ENCODE results near the gene ADAMTS20. TPM values are rescaled to one million over a fixed set of nuclear protein-coding genes. Genes with fewer than 3 reads are reported as not detected.
"Not testable (repeated sequence)": the region's sequence is repeated elsewhere in the genome, so short reads cannot be mapped to it uniquely, and the experiment has no call there.

ADAMTS20 gene
- total RNA-seq, 5 donors from 2014 or later (not counting 1 experiment from before 2014, with no cell fraction given): not detected

DNA sequence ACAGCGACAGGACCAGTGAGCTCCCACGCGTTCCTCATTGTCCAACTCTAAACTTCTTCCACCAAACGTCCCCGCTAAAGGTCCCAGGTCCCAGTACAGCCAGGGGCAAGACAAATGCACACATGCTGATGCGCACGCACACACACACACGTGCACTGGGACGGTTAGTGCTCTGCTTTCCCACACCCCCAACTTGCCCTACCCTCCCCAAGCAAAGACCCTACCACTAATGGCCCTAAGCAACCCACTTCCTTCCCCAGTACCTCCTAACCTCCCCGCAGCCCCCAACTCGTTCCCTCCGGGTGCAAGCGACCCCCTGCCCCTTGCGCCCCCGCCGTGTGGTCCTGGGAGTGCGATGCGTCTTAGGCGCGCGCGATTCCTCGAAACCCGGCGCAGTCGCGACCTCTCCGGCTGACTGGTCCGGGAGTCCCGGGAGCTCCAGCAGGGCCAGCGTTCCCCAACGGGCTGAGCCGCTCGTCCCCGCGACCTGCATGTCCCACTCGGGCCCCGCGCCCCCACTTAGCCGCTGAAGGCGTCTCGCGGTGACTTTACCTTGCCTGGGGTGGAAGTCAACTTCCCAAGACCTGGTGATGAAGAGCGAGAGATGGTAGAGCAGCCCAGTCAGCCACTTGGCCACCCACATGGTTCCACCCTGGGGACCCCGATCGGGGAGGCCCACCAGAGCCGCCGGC lies 578 bp downstream of the ADAMTS20 start:
- no peak overlapping the region for H3K4me3 ChIP-seq (ENCODE audit: control insufficient read depth in 1 of 2, extremely low read depth in 1 of 2, low read length in 1 of 2)
- H3K4me1 ChIP-seq (ENCODE audit: control insufficient read depth in 1 of 2, extremely low read depth in 1 of 2, insufficient read depth in 2 of 2, low read length in 2 of 2): no peaks in the 10 kb centered on the region
- Mint-ChIP-seq H3K4me3 (no peak overlapping the region), H3K4me1 (peaks cover 0 to 3% (median 0%) of the 10 kb centered on the region in 3 donors), H3K36me3 (no peaks in the 10 kb centered on the region), H3K27ac (no peak overlapping the region), H3K9me3 (peaks cover 7 to 16% (median 13%) of the 10 kb centered on the region in 3 donors), H3K27me3 (peaks cover 34 to 36% of the 10 kb centered on the region in 2 donors)
- H3K27me3 ChIP-seq (replicated peaks in 1 of 2; ENCODE audit: control insufficient read depth in 2 of 2, extremely low read depth in 1 of 2, insufficient read depth in 2 of 2, low read length in 1 of 2): peaks cover 0 to 26% of the 10 kb centered on the region in 2 experiments
- H3K9me3 ChIP-seq: no peaks in the 10 kb centered on the region
- ChIA-PET CTCF (interaction anchor here in 1 of 2 donors (0.7 kb wide), 1 partner anchor 340 kb away, joined by 3 read pairs; no protein-coding TSS in a partner anchor), POLR2A (no interaction called here)
- no peaks in the 10 kb centered on the region for H3K36me3 ChIP-seq (ENCODE audit: control insufficient read depth in 2 of 2, extremely low read depth in 1 of 2, insufficient read depth in 1 of 2, low read length in 1 of 2)
- 22% methylated on average over 45 of the region's 48 CpGs for WGBS (ENCODE audit: insufficient coverage)
- DNase-seq (no peak), ATAC-seq (replicated peaks in 1 of 4) (no peak)
- H3K27ac ChIP-seq (ENCODE audit: low read length): no peak overlapping the region

DNA sequence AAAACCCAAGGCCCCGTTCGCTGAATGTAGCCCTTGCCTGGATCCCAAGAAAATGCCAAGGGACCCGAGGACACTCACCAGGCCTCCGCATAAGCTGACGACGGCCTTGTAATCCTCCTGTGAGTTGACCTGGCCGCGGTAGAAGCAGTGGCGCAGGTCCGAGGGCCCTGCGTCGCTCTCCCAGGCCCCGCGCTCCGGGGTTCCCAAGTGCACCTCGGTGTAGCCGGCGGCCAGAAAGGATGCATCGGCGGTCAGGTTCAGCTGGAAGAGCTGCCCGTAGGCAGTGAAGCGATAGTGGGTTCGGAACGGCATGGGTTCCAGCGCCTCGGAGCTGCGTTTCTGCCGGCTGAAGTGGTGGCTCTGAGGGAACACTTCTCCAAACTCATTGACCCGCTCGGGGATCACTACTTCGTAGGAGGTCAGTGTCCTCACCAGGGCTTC lies 1.2 kb downstream of the ADAMTS20 start:
- POLR2A ChIA-PET: no interaction called here
- peaks cover 0 to 3% (median 0%) of the 10 kb centered on the region in 3 donors for H3K4me1 Mint-ChIP-seq
- no peak overlapping the region for H3K27ac ChIP-seq (ENCODE audit: low read length)

DNA sequence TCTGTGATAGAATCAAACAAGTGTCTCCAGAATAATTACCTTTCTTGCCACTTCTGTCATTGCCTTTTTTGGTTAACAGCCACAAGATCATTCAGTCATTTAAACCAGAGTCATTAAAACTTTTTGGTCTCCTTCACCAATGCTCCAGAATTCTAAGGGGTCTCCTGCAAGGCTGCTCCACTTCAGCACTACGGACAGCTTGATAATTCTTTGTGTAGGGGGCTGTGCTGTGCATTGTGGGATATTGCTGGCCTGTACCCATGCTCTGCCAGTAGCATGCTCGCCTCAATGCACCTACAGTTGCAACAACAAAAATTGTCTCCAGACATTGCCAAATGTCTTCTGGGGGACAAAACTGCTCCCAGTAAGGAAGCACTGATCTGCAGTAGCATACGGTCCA lies 7.3 kb downstream of the ADAMTS20 start:
- WGBS (ENCODE audit: insufficient coverage): 58% methylated on average over 3 of the region's 3 CpGs
- Mint-ChIP-seq H3K4me3 (no peak overlapping the region), H3K4me1 (no peaks in the 10 kb centered on the region), H3K27ac (no peak overlapping the region), H3K36me3 (no peaks in the 10 kb centered on the region), H3K9me3 (peaks cover 0 to 10% (median 0%) of the 10 kb centered on the region in 3 donors), H3K27me3 (peaks cover 7% of the 10 kb centered on the region in 2 donors)
- no peak overlapping the region for H3K27ac ChIP-seq (ENCODE audit: low read length)
- DNase-seq: no peak
- ChIA-PET POLR2A (no interaction called here), CTCF (no interaction called here)
- ATAC-seq (replicated peaks in 1 of 4): no peak
- no peak overlapping the region for H3K4me3 ChIP-seq (ENCODE audit: control insufficient read depth in 1 of 2, extremely low read depth in 1 of 2, low read length in 1 of 2)
- no peaks in the 10 kb centered on the region for H3K36me3 ChIP-seq (ENCODE audit: control insufficient read depth in 2 of 2, extremely low read depth in 1 of 2, insufficient read depth in 1 of 2, low read length in 1 of 2)
- H3K4me1 ChIP-seq (ENCODE audit: control insufficient read depth in 1 of 2, extremely low read depth in 1 of 2, insufficient read depth in 2 of 2, low read length in 2 of 2): no peaks in the 10 kb centered on the region
- no peaks in the 10 kb centered on the region for H3K9me3 ChIP-seq
- H3K27me3 ChIP-seq (replicated peaks in 1 of 2; ENCODE audit: control insufficient read depth in 2 of 2, extremely low read depth in 1 of 2, insufficient read depth in 2 of 2, low read length in 1 of 2): no peaks in the 10 kb centered on the region

More for the DNA sequence above, 1.2 kb downstream of the ADAMTS20 start:
- no peak overlapping the region for H3K4me3 Mint-ChIP-seq
- H3K36me3 Mint-ChIP-seq: no peaks in the 10 kb centered on the region
- no peaks in the 10 kb centered on the region for H3K36me3 ChIP-seq (ENCODE audit: control insufficient read depth in 2 of 2, extremely low read depth in 1 of 2, insufficient read depth in 1 of 2, low read length in 1 of 2)
- H3K27me3 ChIP-seq (replicated peaks in 1 of 2; ENCODE audit: control insufficient read depth in 2 of 2, extremely low read depth in 1 of 2, insufficient read depth in 2 of 2, low read length in 1 of 2): peaks cover 0 to 26% of the 10 kb centered on the region in 2 experiments
- WGBS (ENCODE audit: insufficient coverage): 20% methylated on average over 31 of the region's 31 CpGs
- peaks cover 34 to 36% of the 10 kb centered on the region in 2 donors for H3K27me3 Mint-ChIP-seq
- CTCF ChIA-PET: interaction anchor here in 1 of 2 donors (0.7 kb wide), 1 partner anchor 340 kb away, joined by 3 read pairs; no protein-coding TSS in a partner anchor
- H3K4me1 ChIP-seq (ENCODE audit: control insufficient read depth in 1 of 2, extremely low read depth in 1 of 2, insufficient read depth in 2 of 2, low read length in 2 of 2): no peaks in the 10 kb centered on the region
- no peak overlapping the region for H3K4me3 ChIP-seq (ENCODE audit: control insufficient read depth in 1 of 2, extremely low read depth in 1 of 2, low read length in 1 of 2)
- H3K27ac Mint-ChIP-seq: no peak overlapping the region
- no peak for ATAC-seq (replicated peaks in 1 of 4)
- DNase-seq: no peak
- peaks cover 7 to 14% (median 13%) of the 10 kb centered on the region in 3 donors for H3K9me3 Mint-ChIP-seq
- no peaks in the 10 kb centered on the region for H3K9me3 ChIP-seq

DNA sequence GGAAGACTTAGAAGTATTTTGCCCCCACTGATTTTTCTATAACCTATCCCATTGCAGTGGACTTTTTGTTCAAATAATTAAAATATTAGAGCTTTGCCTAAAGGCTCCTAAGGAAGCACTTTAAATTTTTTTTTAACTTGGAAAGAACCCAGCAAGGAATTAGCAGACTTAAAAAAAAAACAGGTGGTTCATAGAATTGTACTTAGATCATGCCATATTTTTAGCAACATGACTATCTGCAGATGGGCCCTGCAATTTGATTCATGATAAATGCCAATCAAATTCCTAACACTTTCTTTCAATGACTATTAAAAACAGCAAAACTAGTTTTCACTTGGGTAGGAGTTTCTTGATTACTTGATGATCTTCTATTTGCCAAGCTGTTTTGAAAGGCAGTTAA lies 11.5 kb downstream of the ADAMTS20 start:
- Histone ChIP-seq H3K36me3 (ENCODE audit: control insufficient read depth in 2 of 2, extremely low read depth in 1 of 2, insufficient read depth in 1 of 2, low read length in 1 of 2) (no peaks in the 10 kb centered on the region), H3K27me3 (replicated peaks in 1 of 2; ENCODE audit: control insufficient read depth in 2 of 2, extremely low read depth in 1 of 2, insufficient read depth in 2 of 2, low read length in 1 of 2) (no peaks in the 10 kb centered on the region), H3K27ac (ENCODE audit: low read length) (no peak overlapping the region), H3K4me1 (ENCODE audit: control insufficient read depth in 1 of 2, extremely low read depth in 1 of 2, insufficient read depth in 2 of 2, low read length in 2 of 2) (no peaks in the 10 kb centered on the region), H3K9me3 (no peaks in the 10 kb centered on the region), H3K4me3 (ENCODE audit: control insufficient read depth in 1 of 2, extremely low read depth in 1 of 2, low read length in 1 of 2) (no peak overlapping the region)
- ATAC-seq (replicated peaks in 1 of 4) (no peak), DNase-seq (no peak)
- H3K36me3 Mint-ChIP-seq: no peaks in the 10 kb centered on the region
- H3K4me3 Mint-ChIP-seq: no peak overlapping the region
- CTCF ChIA-PET: interaction anchor here in 1 of 2 donors (1.6 kb wide), 1 partner anchor 11 kb away, joined by 3 read pairs; no protein-coding TSS in a partner anchor
- no peak overlapping the region for H3K27ac Mint-ChIP-seq
- peaks cover 0 to 4% of the 10 kb centered on the region in 2 donors for H3K27me3 Mint-ChIP-seq
- H3K9me3 Mint-ChIP-seq: peaks cover 0 to 12% (median 10%) of the 10 kb centered on the region in 3 donors
- no peaks in the 10 kb centered on the region for H3K4me1 Mint-ChIP-seq
- POLR2A ChIA-PET: no interaction called here

DNA sequence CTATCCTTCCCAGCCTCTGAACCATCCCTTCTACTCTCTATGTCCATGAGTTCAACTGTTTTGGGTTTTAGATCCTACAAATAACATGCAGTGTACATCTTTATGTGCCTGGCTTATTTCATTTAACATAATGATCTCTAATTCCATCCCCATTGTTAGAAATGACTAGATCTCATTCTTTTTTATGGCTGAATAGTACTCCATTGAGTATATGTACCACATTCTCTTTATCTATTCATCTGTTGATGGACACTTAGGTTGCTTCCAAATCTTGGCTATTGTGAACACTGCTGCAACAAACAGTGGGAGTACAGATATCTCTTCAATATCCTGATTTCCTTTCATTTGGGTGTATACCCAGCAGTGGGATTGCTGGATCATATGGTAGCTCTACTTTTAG lies 14.3 kb downstream of the ADAMTS20 start:
- H3K27me3 Mint-ChIP-seq; H3K9me3 ChIP-seq; H3K4me1 Mint-ChIP-seq; ATAC-seq (replicated peaks in 1 of 4); H3K36me3 ChIP-seq (ENCODE audit: control insufficient read depth in 2 of 2, extremely low read depth in 1 of 2, insufficient read depth in 1 of 2, low read length in 1 of 2); H3K36me3 Mint-ChIP-seq; DNase-seq; H3K27me3 ChIP-seq (replicated peaks in 1 of 2; ENCODE audit: control insufficient read depth in 2 of 2, extremely low read depth in 1 of 2, insufficient read depth in 2 of 2, low read length in 1 of 2); CTCF ChIA-PET; H3K4me1 ChIP-seq (ENCODE audit: control insufficient read depth in 1 of 2, extremely low read depth in 1 of 2, insufficient read depth in 2 of 2, low read length in 2 of 2); POLR2A ChIA-PET; H3K4me3 ChIP-seq (ENCODE audit: control insufficient read depth in 1 of 2, extremely low read depth in 1 of 2, low read length in 1 of 2); H3K27ac ChIP-seq (ENCODE audit: low read length); H3K4me3 Mint-ChIP-seq; H3K27ac Mint-ChIP-seq: not testable (repeated sequence)
- peaks cover 0 to 10% (median 7%) of the 10 kb centered on the region in 3 donors for H3K9me3 Mint-ChIP-seq

DNA sequence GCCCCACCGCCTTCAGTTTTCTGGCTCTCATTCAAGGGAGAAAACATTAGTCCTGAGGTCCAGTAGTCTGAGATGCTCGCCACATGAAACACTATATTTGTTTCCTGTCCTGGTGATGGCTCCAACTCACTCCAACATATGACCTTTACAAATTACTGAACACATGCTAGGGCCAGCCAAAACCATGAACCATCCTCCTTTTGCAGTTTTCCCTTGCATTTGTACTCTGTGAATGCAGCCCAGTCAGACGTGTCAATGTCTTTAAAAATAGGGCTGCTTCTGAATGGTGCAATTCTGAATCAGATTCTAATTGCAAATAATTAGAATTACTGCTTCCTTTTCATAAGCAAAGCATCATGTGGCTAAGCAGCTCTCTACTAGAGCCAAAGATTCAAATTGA lies 36.0 kb downstream of the ADAMTS20 start:
- H3K36me3 ChIP-seq (ENCODE audit: control insufficient read depth in 2 of 2, extremely low read depth in 1 of 2, insufficient read depth in 1 of 2, low read length in 1 of 2): no peaks in the 10 kb centered on the region
- POLR2A ChIA-PET: no interaction called here
- WGBS (ENCODE audit: insufficient coverage): 78% methylated on average over 1 of the region's 3 CpGs
- Mint-ChIP-seq H3K4me1 (no peaks in the 10 kb centered on the region), H3K36me3 (no peaks in the 10 kb centered on the region), H3K27ac (no peak overlapping the region), H3K27me3 (peaks cover 3 to 4% of the 10 kb centered on the region in 2 donors), H3K4me3 (no peak overlapping the region), H3K9me3 (peaks cover 0 to 9% (median 0%) of the 10 kb centered on the region in 3 donors)
- no peak overlapping the region for H3K27ac ChIP-seq (ENCODE audit: low read length)
- DNase-seq: no peak
- ATAC-seq (replicated peaks in 1 of 4): no peak
- H3K9me3 ChIP-seq: no peaks in the 10 kb centered on the region
- no peaks in the 10 kb centered on the region for H3K27me3 ChIP-seq (replicated peaks in 1 of 2; ENCODE audit: control insufficient read depth in 2 of 2, extremely low read depth in 1 of 2, insufficient read depth in 2 of 2, low read length in 1 of 2)
- no peak overlapping the region for H3K4me3 ChIP-seq (ENCODE audit: control insufficient read depth in 1 of 2, extremely low read depth in 1 of 2, low read length in 1 of 2)
- CTCF ChIA-PET: no interaction called here
- H3K4me1 ChIP-seq (ENCODE audit: control insufficient read depth in 1 of 2, extremely low read depth in 1 of 2, insufficient read depth in 2 of 2, low read length in 2 of 2): no peaks in the 10 kb centered on the region
